GM11168 (cell line): ENCODE measurements around the gene BMAL1.
"Not testable (repeated sequence)": the region's sequence is repeated elsewhere in the genome, so short reads cannot be mapped to it uniquely, and the experiment has no call there.

Experiments
- in situ Hi-C: fragments of 300-500 bp; cut with MboI; formaldehyde crosslinking; loops from one replicate; pipeline ENCODE4 v1.12.0; 2022; ENCODE audit warnings: low sequenced_read_pairs; ENCODE audit not compliant: unreplicated experiment

BMAL1 gene

GRCh38 chr11:13364388-13364787 lies 86.8 kb downstream of the BMAL1 start:
- in situ Hi-C loops, result no loop called here

GRCh38 chr11:13366266-13367026 lies 88.9 kb downstream of the BMAL1 start:
- in situ Hi-C loops, result no loop called here

DNA sequence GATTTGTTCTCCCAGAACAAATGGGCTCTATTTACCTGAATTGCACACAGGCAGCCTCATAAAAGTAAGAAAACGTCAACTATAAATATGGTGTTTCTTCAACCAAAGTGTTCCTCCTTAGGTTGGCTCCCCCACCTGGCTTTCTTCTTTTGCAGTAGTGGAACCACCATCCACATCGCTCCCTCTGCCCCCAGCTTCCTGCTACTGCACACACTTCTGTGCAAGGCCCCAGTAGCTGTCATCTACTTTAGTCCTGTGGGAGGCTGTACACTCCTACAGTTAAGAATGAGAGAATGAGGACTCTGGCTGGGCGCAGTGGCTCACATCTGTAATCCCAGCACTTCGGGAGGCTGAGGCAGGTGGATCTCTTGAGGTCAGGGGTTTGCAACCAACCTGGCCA lies 89.5 kb downstream of the BMAL1 start:
- in situ Hi-C loops, result no loop called here

- in situ Hi-C loops, result no loop called here
Measured at GRCh38 chr11:13368041-13368446, 90.5 kb downstream of the BMAL1 start.

- in situ Hi-C loops, result no loop called here
Measured at GRCh38 chr11:13373216-13373615, 95.6 kb downstream of the BMAL1 start.

- in situ Hi-C loops, result no loop called here
Measured at GRCh38 chr11:13375798-13376197, 98.2 kb downstream of the BMAL1 start.

DNA sequence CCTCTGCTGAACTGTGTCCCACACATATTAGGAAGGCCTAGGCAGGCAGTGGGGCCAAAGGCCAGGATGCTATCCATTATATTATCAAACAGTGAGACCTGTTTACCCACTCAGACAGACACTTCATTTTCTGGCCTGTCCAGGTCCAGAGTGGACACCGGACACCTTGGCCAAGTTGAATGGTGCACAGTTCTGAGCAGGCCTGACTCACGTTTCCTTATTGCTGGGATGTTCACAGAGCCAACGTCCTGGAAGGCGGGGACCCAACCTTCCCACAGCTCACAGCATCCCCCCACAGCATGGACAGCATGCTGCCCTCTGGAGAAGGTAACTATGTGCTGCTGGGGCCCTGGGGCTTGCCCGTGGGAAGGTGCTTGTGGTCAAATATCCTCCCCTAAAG lies 98.8 kb downstream of the BMAL1 start:
- in situ Hi-C loops, result no loop called here

DNA sequence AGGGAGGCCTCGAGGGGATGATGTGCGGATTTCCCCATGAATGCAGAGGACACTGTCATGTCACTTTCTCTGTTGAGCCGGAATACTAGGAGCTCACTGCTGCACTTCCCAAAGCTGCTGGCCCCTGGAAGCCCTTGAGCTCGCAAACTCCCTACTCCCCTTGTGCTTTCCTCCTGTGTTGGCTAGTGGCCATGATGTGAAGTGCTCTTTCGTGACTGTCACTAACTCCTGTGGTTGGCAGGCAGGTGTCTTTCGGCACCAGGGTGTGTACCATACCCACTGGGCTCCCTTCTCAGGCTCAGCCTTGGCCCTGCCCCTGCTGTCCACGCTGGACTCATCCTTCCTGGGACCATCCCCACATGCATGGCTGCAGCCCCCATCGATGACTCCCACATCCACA lies 99.2 kb downstream of the BMAL1 start:
- in situ Hi-C loops, result no loop called here

DNA sequence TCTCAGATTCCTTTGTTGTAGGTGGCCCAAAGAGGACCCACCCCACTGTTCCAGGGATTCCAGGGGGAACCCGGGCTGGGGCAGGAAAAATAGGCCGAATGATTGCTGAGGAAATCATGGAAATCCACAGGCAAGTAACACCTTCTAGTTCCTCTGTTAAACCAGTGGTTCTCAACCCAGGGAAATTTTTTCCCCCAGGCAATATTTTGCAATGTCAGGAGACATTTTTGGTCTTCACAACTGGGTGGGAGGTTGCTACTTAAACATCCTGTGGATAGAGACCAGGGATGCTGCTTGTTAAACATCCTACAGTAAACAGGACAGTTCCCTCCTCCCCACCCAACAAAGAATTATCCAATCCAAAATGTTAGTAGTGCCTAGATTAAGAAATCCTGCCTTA lies 100.7 kb downstream of the BMAL1 start:
- in situ Hi-C loops, result no loop called here

GRCh38 chr11:13380731-13381130 lies 103.1 kb downstream of the BMAL1 start:
- in situ Hi-C loops, result no loop called here

DNA sequence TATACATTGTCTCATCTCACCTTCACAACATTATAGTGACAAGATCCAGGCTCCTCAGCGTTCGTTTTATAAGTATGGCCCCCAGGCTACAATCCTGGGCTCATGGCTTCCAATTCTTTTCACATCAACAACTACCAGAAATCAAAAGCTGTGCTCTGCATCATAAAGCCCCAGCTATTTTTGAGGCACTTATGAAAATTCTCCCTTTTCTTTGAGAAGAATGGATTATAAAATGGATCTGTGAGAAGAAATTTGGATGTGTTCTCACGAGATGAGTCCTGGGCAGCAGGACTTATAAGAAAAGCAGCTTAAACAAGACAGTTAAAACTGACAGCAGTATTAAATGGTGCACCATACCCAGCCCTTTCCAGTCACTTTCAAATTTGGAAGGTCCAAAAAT lies 105.2 kb downstream of the BMAL1 start:
- in situ Hi-C loops, result no loop called here

DNA sequence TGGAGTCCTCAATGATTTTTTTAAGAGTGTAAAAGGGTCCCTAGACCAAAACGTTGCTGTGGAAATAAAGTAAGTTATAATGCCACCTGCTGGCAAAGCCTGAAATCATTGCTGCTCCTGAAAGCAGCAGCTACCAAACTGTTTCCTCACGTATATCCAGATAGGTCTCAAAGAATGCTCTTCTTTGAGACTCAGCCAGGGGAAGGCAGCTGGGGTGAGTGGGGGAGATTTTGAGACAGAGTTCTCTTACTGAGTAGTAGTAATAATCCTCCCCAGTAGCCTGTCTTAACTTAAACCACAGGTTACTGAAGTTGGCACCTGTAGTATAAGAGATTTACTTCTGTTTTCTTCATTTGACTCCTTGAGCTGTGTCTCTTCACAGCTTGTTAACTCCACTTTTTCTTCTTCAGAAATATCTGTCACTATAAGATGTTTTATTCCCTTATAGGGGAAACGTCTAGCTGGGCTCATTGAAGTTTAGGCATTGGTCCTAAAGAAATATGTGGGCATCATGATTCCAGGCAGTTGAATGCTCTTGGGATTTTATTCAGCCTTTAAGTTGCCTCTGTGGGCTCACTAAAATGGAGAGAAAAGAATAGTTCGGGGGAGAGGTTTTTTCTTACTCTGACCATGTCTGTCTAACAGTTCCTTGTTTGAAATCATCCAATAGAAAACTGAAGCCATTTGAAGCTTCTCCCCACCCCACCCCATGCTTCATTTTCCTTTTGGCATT lies 107.5 kb downstream of the BMAL1 start:
- in situ Hi-C loops, result no loop called here

DNA sequence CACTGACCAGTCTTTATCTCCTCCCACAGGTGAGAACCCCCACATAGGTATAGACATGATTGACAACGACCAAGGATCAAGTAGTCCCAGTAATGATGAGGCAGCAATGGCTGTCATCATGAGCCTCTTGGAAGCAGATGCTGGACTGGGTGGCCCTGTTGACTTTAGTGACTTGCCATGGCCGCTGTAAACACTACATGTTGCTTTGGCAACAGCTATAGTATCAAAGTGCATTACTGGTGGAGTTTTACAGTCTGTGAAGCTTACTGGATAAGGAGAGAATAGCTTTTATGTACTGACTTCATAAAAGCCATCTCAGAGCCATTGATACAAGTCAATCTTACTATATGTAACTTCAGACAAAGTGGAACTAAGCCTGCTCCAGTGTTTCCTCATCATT lies 109.0 kb downstream of the BMAL1 start:
- in situ Hi-C loops, result no loop called here

- in situ Hi-C loops, result no loop called here
Measured at GRCh38 chr11:13388741-13389140, 111.2 kb downstream of the BMAL1 start.

- in situ Hi-C loops, result no loop called here
Measured at GRCh38 chr11:13391217-13391616, 113.6 kb downstream of the BMAL1 start.

GRCh38 chr11:13398335-13398734 lies 120.7 kb downstream of the BMAL1 start:
- in situ Hi-C loops, result not testable (repeated sequence)

- in situ Hi-C loops, result no loop called here
Measured at GRCh38 chr11:13405220-13405619, 127.6 kb downstream of the BMAL1 start.

DNA sequence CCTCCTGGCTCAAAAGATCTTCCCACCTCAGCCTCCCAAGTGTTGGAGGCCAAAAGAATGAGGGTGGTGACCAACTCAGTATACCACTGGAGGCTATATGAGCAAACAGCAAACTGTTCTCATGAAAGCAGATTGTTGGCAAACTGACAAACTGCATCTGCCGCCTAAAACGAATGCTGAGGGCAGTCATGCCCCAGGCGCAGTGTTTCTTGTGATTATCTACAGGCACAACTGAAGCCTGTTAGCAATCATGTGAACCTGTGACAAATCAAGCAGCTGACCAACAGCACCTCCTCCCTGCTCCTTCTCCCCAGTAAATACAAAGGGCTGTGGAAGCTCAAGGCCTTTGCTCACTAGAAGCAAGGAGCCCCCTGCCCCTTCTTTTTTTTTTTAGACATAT lies 137.6 kb downstream of the BMAL1 start:
- in situ Hi-C loops, result no loop called here

DNA sequence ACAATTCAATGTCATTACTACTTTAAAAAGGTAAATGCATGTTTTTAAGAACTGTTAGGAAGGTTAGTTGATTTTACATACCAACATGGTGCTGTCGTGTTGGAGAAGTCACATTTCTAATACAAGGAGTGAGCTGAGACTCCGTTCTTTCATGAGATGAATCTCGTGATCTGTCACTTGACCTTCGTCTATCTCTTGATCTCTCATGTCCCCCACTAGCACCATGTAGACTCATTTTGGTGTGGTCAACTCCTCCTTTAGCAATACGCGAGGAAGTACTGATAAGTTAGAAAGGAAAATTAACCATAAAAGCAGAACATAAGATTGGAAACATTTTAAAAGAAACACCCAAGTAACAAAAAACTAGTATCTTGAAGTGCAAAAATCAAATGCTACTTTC lies 144.0 kb downstream of the BMAL1 start:
- in situ Hi-C loops, result no loop called here

GRCh38 chr11:13423372-13423771 lies 145.8 kb downstream of the BMAL1 start:
- in situ Hi-C loops, result no loop called here

DNA sequence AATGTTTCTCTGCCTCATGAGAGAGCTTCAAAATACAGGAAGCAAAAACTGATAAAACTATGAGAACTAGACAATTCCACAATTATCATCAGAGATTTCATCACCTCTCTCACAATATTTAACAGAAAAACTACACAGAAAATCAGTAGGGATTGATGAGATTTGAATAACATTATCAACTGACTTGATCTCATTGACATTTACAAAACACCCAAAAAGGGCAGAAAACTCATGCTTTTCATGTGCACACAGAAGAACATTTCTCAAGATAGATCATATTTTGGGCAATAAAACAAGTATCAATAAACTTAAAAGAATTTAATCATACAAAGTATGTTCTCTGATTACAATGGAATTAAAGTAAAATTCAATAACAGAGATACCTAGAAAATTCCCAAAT lies 149.8 kb downstream of the BMAL1 start:
- in situ Hi-C loops, result no loop called here

- in situ Hi-C loops, result no loop called here
Measured at GRCh38 chr11:13429288-13429687, 151.7 kb downstream of the BMAL1 start.
